AG10803 (cell line): ENCODE results near the gene TMSB10.
A peak's percentile ranks its signal among the peaks of the same experiment; 100 is the strongest.
"Not testable (repeated sequence)": the region's sequence is repeated elsewhere in the genome, so short reads cannot be mapped to it uniquely, and the experiment has no call there.

Experiments used
- DNase-seq: peaks from one replicate; pipeline ENCODE4 v3.0.0; 2010; ENCODE audit warnings: low read depth
- H3K4me3 ChIP-seq: 2 replicates; pipeline ENCODE4 v1.5.1; 2011; ENCODE audit warnings: mild to moderate bottlenecking, low read length, control low read depth
- TF ChIP-seq, protein P1 (sequence below): conservative IDR thresholded peaks from 2 replicates; pipeline ENCODE4 v1.5.1; 2011; ENCODE audit warnings: mild to moderate bottlenecking, low read length, control low read depth, inconsistent platforms

The TMSB10 gene

GRCh38 chr2:84875213-84875560 lies 30.3 kb upstream of the TMSB10 start:
- TF ChIP-seq, protein P1, sequence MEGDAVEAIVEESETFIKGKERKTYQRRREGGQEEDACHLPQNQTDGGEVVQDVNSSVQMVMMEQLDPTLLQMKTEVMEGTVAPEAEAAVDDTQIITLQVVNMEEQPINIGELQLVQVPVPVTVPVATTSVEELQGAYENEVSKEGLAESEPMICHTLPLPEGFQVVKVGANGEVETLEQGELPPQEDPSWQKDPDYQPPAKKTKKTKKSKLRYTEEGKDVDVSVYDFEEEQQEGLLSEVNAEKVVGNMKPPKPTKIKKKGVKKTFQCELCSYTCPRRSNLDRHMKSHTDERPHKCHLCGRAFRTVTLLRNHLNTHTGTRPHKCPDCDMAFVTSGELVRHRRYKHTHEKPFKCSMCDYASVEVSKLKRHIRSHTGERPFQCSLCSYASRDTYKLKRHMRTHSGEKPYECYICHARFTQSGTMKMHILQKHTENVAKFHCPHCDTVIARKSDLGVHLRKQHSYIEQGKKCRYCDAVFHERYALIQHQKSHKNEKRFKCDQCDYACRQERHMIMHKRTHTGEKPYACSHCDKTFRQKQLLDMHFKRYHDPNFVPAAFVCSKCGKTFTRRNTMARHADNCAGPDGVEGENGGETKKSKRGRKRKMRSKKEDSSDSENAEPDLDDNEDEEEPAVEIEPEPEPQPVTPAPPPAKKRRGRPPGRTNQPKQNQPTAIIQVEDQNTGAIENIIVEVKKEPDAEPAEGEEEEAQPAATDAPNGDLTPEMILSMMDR: no peak
- H3K4me3 ChIP-seq: no peak overlapping the region
- DNase-seq: no peak

DNA sequence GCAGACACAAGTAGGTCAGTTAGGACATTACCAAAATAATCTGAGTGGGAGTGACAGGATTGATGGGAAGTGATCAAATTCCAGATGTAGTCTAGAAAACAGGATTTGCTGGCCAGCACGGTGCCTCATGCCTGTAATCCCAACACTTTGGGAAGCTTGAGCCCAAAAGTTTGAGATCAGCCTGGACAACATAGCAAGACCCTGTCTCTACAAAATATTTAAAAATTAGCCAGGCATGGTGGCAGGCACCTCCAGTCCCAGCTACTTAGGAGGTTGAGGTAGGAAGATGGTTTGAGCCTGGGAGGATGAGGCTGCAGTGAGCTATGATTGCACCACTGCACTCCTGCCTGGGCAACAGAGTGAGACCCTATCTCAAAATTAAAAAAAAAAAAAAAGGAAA lies 29.8 kb upstream of the TMSB10 start:
- DNase-seq, H3K4me3 ChIP-seq: not testable (repeated sequence)

GRCh38 chr2:84876369-84876768 lies 29.1 kb upstream of the TMSB10 start:
- DNase-seq: no peak
- TF ChIP-seq, protein P1: no peak
- H3K4me3 ChIP-seq: no peak overlapping the region

DNA sequence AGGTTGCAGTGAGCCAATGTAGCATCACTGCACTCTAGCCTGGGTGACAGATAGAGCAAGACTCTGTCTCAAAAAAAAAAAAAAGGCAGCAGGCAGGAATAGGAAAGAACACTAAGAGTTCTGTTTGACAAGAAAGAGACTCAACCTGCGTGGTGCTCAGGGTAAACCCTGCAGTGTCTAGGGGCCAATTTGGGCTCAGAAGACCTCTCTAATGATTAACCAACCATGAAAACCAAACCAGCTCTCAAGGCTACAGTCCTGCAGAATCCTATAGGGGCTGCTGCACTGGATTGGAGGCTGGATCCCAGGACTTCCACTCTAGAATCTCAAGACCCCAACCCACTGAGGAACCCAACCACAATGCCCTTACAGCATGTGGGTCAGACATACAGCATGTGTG lies 27.0 kb upstream of the TMSB10 start:
- no peak for DNase-seq
- no peak overlapping the region for H3K4me3 ChIP-seq
- TF ChIP-seq, protein P1: no peak

DNA sequence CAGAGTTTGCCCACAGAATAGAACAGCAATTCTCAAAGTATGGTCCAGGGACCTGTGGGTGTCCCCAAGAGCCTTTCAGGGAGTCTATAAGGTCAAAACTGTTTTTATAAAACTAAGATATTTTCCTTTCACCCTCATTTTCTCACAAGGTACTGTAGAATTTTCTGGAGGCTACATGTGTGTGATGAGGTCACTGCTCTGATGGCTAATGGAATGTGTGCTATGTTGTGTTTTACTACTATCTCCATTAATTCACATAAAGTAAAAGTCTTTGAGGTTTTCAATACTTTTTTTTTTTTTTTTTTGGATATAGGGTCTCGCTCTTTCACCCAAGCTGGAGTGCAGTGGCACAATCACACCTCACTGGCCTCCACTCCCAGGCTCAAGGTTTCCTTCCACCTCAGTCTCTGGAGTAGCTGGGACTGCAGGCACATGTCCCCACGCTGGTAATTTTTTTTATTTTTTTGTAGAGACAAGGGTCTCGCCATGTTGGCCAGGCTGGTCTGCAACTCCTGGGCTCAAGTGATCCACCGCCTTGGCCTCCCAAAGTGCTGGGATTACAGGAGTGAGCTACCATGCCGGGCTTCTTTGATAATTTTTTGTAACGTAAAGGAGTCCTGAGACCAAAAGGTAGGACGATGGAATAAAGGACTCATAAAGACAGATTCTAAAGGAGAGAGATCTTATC lies 26.4 kb upstream of the TMSB10 start:
- TF ChIP-seq, protein P1: no peak
- H3K4me3 ChIP-seq: no peak overlapping the region
- peak; percentile 55 for DNase-seq

DNA sequence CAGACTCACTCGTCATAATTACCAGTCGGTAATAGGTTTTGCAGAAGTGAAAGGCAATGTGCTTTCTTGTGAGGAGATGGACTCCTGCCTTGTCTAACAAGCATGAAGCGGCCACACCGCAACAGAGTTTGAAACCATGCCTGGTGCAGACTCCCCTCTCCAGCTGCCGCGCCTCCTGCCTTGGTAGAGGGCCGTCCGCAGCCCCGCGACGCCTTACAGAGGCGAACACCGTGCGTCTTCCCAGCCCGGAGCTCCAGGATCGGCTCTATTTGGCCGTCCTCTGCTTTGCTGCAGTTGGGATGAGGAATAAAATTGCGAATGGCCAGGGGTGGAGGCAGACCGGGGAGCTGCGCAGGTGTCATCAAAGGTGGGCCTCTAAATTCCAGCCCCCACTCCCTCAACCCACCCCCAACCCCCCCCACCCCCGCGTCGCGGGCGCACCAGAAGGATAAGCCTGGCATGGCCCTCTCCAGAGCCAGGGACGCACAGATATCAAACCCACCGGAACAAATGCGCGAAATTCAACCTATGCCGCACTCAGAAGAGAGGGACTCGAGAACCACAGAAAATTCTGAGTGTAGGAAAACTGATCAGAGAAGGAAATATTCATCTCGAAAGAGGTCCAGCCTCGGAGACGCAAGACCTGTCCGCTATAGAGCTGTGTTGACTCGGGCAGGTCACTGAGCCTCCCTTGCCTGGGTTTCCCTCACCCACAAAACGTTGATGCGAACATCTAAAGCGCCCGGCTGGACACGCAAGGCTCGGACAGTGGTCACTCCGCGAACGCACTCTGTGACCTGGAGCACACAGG lies 25.7 kb upstream of the TMSB10 start:
- H3K4me3 ChIP-seq: peak overlapping the region; percentile 66
- TF ChIP-seq, protein P1: no peak
- DNase-seq: no peak

GRCh38 chr2:84880395-84880644 lies 25.1 kb upstream of the TMSB10 start:
- TF ChIP-seq, protein P1: no peak
- H3K4me3 ChIP-seq: peak overlapping the region; percentile 66

More at GRCh38 chr2:84880395-84880644, 25.1 kb upstream of the TMSB10 start:
- DNase-seq: no peak
